ENCODE results near the gene ZNRF1. TPM values are rescaled to one million over a fixed set of nuclear protein-coding genes. Genes with fewer than 3 reads are reported as not detected.

ZNRF1 gene
- total and polyA plus RNA-seq, 2 of the 13 experiments (the other 11 are each of a cell fraction or from before 2014, with no cell fraction given), result 43.9 to 58.7 TPM

DNA sequence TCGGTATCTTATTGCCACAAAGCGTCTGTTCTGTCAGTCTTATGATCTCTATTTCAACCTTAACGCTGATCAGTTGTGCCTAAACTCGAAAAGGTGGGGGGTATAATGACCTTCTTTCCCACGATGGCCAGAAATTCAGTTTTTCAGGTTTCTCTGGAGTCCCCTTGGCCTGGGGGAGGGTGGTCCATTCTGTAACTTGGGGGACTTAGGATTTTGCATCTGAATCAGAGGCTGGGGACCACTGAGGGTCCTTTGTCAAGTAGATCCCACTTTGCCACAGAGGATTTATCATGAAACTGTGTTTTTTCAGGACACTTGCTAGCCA is 7.6 kb upstream of the ZNRF1 start:
- peak overlapping the region; percentile 98 for H3K4me2 ChIP-seq (ENCODE audit: low read depth, low read length)
- TSS peak; percentile 95 for BruUV-seq (replicated peaks)
- no peak for FAIRE-seq
- TF ChIP-seq NCOA1 (CRISPR knock-in tag; IDR thresholded peaks at IDR 0.05), result no peak
- no peak; the same call in 1 of the 2 replicates for TF ChIP-seq ZNF784 (CRISPR knock-in tag; IDR thresholded peaks at IDR 0.05; ENCODE audit: borderline replicate concordance)
- no peak for TF ChIP-seq TEAD3 (CRISPR knock-in tag; optimal IDR thresholded peaks at IDR 0.05; ENCODE audit: borderline replicate concordance)
- no peak for TF ChIP-seq SP1 (IDR thresholded peaks at IDR 0.05)
- TF ChIP-seq SP1 (CRISPR knock-in tag; IDR thresholded peaks at IDR 0.05), result no peak
- TF ChIP-seq ZSCAN29 (CRISPR knock-in tag; conservative IDR thresholded peaks at IDR 0.05), result no peak
- no peak for TF ChIP-seq NKX3-1 (CRISPR knock-in tag; IDR thresholded peaks at IDR 0.05)
- TF ChIP-seq JARID2 (CRISPR knock-in tag; IDR thresholded peaks at IDR 0.05; ENCODE audit: insufficient replicate concordance), result no peak
- TF ChIP-seq ZBTB42 (CRISPR knock-in tag; IDR thresholded peaks at IDR 0.05), result no peak
- no peak for TF ChIP-seq PBX2 (CRISPR knock-in tag; IDR thresholded peaks at IDR 0.05)
- no peak for TF ChIP-seq KLF12 (CRISPR knock-in tag; IDR thresholded peaks at IDR 0.05; ENCODE audit: borderline replicate concordance)
- no peak for TF ChIP-seq HDAC2 (CRISPR knock-in tag; IDR thresholded peaks at IDR 0.05)
- no peak for TF ChIP-seq SRSF1 (optimal IDR thresholded peaks at IDR 0.05; ENCODE audit: low read depth, low read length)
- TF ChIP-seq SSRP1 (CRISPR knock-in tag; IDR thresholded peaks at IDR 0.05), result no peak
- TF ChIP-seq ZNF432 (CRISPR knock-in tag; IDR thresholded peaks at IDR 0.05; ENCODE audit: borderline replicate concordance), result no peak
- TF ChIP-seq KDM1A (CRISPR knock-in tag; IDR thresholded peaks at IDR 0.05), result no peak
- 0 out of 2 replicates have a peak, but pooled peaks have one; percentile 53 for TF ChIP-seq ZNF44 (CRISPR knock-in tag; IDR thresholded peaks at IDR 0.05)
- TF ChIP-seq TSC22D2 (CRISPR knock-in tag; IDR thresholded peaks at IDR 0.05; ENCODE audit: borderline replicate concordance), result no peak
- TF ChIP-seq, protein P1, sequence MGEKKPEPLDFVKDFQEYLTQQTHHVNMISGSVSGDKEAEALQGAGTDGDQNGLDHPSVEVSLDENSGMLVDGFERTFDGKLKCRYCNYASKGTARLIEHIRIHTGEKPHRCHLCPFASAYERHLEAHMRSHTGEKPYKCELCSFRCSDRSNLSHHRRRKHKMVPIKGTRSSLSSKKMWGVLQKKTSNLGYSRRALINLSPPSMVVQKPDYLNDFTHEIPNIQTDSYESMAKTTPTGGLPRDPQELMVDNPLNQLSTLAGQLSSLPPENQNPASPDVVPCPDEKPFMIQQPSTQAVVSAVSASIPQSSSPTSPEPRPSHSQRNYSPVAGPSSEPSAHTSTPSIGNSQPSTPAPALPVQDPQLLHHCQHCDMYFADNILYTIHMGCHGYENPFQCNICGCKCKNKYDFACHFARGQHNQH (CRISPR knock-in tag; IDR thresholded peaks at IDR 0.05), result no peak
- no peak for TF ChIP-seq ZNF124 (CRISPR knock-in tag; IDR thresholded peaks at IDR 0.05)
- TF ChIP-seq, protein P2, sequence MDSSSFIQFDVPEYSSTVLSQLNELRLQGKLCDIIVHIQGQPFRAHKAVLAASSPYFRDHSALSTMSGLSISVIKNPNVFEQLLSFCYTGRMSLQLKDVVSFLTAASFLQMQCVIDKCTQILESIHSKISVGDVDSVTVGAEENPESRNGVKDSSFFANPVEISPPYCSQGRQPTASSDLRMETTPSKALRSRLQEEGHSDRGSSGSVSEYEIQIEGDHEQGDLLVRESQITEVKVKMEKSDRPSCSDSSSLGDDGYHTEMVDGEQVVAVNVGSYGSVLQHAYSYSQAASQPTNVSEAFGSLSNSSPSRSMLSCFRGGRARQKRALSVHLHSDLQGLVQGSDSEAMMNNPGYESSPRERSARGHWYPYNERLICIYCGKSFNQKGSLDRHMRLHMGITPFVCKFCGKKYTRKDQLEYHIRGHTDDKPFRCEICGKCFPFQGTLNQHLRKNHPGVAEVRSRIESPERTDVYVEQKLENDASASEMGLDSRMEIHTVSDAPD (CRISPR knock-in tag; IDR thresholded peaks at IDR 0.05), result 0 out of 2 replicates have a peak, but pooled peaks have one; percentile 51
- TF ChIP-seq TOPORS (CRISPR knock-in tag; IDR thresholded peaks at IDR 0.05), result peak; percentile 54; the same call in 1 of the 2 replicates
- no peak for TF ChIP-seq ZNF607 (CRISPR knock-in tag; IDR thresholded peaks at IDR 0.05; ENCODE audit: borderline replicate concordance)

More for the DNA sequence above, 7.6 kb upstream of the ZNRF1 start:
- Histone ChIP-seq H3K36me3 (replicated peaks in 1 of 2; ENCODE audit: control insufficient read depth in 1 of 2, insufficient read depth in 2 of 2, low read length in 2 of 2) (no peaks in the 10 kb centered on the region), H3K27ac (ENCODE audit: extremely low read length, insufficient read depth, low read length) (peak overlapping the region; percentile 98), H3K4me3 (replicated peaks in 1 of 3; ENCODE audit: insufficient read depth in 1 of 3, low read depth in 2 of 3, low read length in 3 of 3) (peak overlapping the region; percentile 12 to 27 (median 19); a peak in 4 of 6 replicates), H3K27me3 (ENCODE audit: control insufficient read depth in 1 of 2, insufficient read depth in 2 of 2, low read length in 2 of 2) (no peaks in the 10 kb centered on the region), H2AFZ (ENCODE audit: low read length) (no peak overlapping the region), H3K4me1 (ENCODE audit: insufficient read depth, low read length) (peaks cover 98% of the 10 kb centered on the region), H3K9me3 (ENCODE audit: low read length) (no peaks in the 10 kb centered on the region), H4K20me1 (ENCODE audit: insufficient read depth, low read length) (no peaks in the 10 kb centered on the region), H3K9ac (ENCODE audit: insufficient read depth, low read depth, low read length) (peak overlapping the region; percentile 86), H3K79me2 (ENCODE audit: insufficient read depth, low read length) (no peaks in the 10 kb centered on the region)
- ChIA-PET POLR2A (interaction anchor here (1.0 to 2.8 kb wide), 16 partner anchors 8 to 139 kb away, joined by 3 to 27 read pairs (median 6); partner anchors contain the start of gene LDHD), CTCF (ENCODE audit: low intra/inter-chr PET ratio, low total read pairs) (no interaction called here)
- no peak for DNase-seq (ENCODE audit: low spot score)
- in situ Hi-C loops (cut with HindIII; ENCODE audit: extremely low pct_ligation_motif_present, low pct_unique_long_range_greater_than_20kb), result loop anchor here (10.0 kb wide), 1 partner anchor 114 kb away; no protein-coding TSS in a partner anchor
- 12% methylated on average over 5 of the region's 5 CpGs for WGBS (ENCODE audit: low lambda C conversion rate)
- ATAC-seq, result no peak
- intact Hi-C loops (cut with micrococcal nuclease; ENCODE audit: unreplicated experiment), result loop anchor here (2.0 kb wide), 1 partner anchor 80 kb away; no protein-coding TSS in a partner anchor

All from HepG2 (cell line).